ENCODE results near the gene PDE4B.

The PDE4B gene

GRCh38 chr1:66285618-66286270, 493.0 kb downstream of the PDE4B start:
- DNase-seq (ENCODE audit: low spot score), result no peak

GRCh38 chr1:66286307-66286706, 493.6 kb downstream of the PDE4B start:
- DNase-seq (ENCODE audit: low spot score), result no peak

- no peak for DNase-seq (ENCODE audit: low spot score)
These were observed 495.4 kb downstream of the PDE4B start for GRCh38 chr1:66288048-66288447.

- no peak for DNase-seq (ENCODE audit: low spot score)
These were observed 498.3 kb downstream of the PDE4B start for GRCh38 chr1:66290761-66291530.

- DNase-seq (ENCODE audit: low spot score), result no peak
These were observed 498.8 kb downstream of the PDE4B start for GRCh38 chr1:66291531-66291864.

- no peak for DNase-seq (ENCODE audit: low spot score)
These were observed 499.6 kb downstream of the PDE4B start for GRCh38 chr1:66292305-66292704.

- DNase-seq (ENCODE audit: low spot score), result no peak
These were observed 500.2 kb downstream of the PDE4B start for GRCh38 chr1:66292944-66293343.

- DNase-seq (ENCODE audit: low spot score), result no peak
These were observed 502.1 kb downstream of the PDE4B start for GRCh38 chr1:66294707-66295370.

- DNase-seq (ENCODE audit: low spot score), result no peak
These were observed 503.1 kb downstream of the PDE4B start for GRCh38 chr1:66295803-66296202.

GRCh38 chr1:66296370-66296769, 503.7 kb downstream of the PDE4B start:
- DNase-seq (ENCODE audit: low spot score), result no peak

GRCh38 chr1:66296951-66297350, 504.3 kb downstream of the PDE4B start:
- DNase-seq (ENCODE audit: low spot score), result no peak

- no peak for DNase-seq (ENCODE audit: low spot score)
These were observed 505.8 kb downstream of the PDE4B start for GRCh38 chr1:66298464-66298863.

GRCh38 chr1:66300280-66300971, 507.7 kb downstream of the PDE4B start:
- no peak for DNase-seq (ENCODE audit: low spot score)

GRCh38 chr1:66300972-66301451, 508.3 kb downstream of the PDE4B start:
- no peak for DNase-seq (ENCODE audit: low spot score)

- no peak for DNase-seq (ENCODE audit: low spot score)
These were observed 509.6 kb downstream of the PDE4B start for GRCh38 chr1:66302184-66302742.

GRCh38 chr1:66302815-66303214, 510.1 kb downstream of the PDE4B start:
- DNase-seq (ENCODE audit: low spot score), result no peak

- no peak for DNase-seq (ENCODE audit: low spot score)
These were observed 511.0 kb downstream of the PDE4B start for GRCh38 chr1:66303646-66304045.

GRCh38 chr1:66304128-66304527, 511.4 kb downstream of the PDE4B start:
- no peak for DNase-seq (ENCODE audit: low spot score)

GRCh38 chr1:66305927-66306326, 513.2 kb downstream of the PDE4B start:
- no peak for DNase-seq (ENCODE audit: low spot score)

- DNase-seq (ENCODE audit: low spot score), result no peak
These were observed 516.5 kb downstream of the PDE4B start for GRCh38 chr1:66309006-66309741.

GRCh38 chr1:66311092-66311491, 518.4 kb downstream of the PDE4B start:
- no peak for DNase-seq (ENCODE audit: low spot score)

GRCh38 chr1:66311628-66312027, 518.9 kb downstream of the PDE4B start:
- no peak for DNase-seq (ENCODE audit: low spot score)

All from HuH-7.5 (cell line).